Uterus (tissue), 2 donors: Measurements from ENCODE around the gene CRELD1.

ENCODE experiments used
- CTCF ChIP-seq, 4 experiments: fragments of 200-600 bp in 2 of 4; fragments of 450-650 bp in 2 of 4; sonication (generic) in 2 of 4; IDR thresholded peaks; one replicate each; pipeline ENCODE4 v1.5.1; 2016 to 2019; ENCODE audit warnings: antibody characterized with exemption in 4 of 4, mild to moderate bottlenecking in 2 of 4, moderate library complexity in 1 of 4
- POLR2A ChIP-seq, 2 donors: fragments of 450-650 bp; IDR thresholded peaks; one replicate each; pipeline ENCODE4 v1.6.1; 2016; ENCODE audit warnings: antibody characterized with exemption in 2 of 2, mild to moderate bottlenecking in 1 of 2, moderate library complexity in 1 of 2

GRCh38 chr3:9914011-9914410, 19.6 kb upstream of the CRELD1 start:
- TF ChIP-seq POLR2A (IDR thresholded peaks at IDR 0.05) (no peak), CTCF (IDR thresholded peaks at IDR 0.05) (no peak)
